H9 (cell line): ENCODE measurements around the gene CD207. TPM values are rescaled to one million over a fixed set of nuclear protein-coding genes. Genes with fewer than 3 reads are reported as not detected.
"Not testable (repeated sequence)": the region's sequence is repeated elsewhere in the genome, so short reads cannot be mapped to it uniquely, and the experiment has no call there.

Source experiments
- DNase-seq: peaks from one replicate; pipeline ENCODE4 v3.0.0-alpha.2; 2017
- H2AFZ ChIP-seq: one replicate; pipeline ENCODE4 v1.6.1; 2013; ENCODE audit warnings: mild to moderate bottlenecking, low read length, control low read depth, moderate library complexity
- H2AK5ac ChIP-seq: 2 replicates; pipeline ENCODE4 v1.6.1; 2013; ENCODE audit warnings: low read length, control low read depth, mixed read lengths; ENCODE audit not compliant: insufficient read length
- H2BK120ac ChIP-seq: one replicate; pipeline ENCODE4 v1.6.1; 2013; ENCODE audit warnings: low read depth, mild to moderate bottlenecking, low read length, control low read depth, inconsistent platforms; ENCODE audit not compliant: poor library complexity, severe bottlenecking
- H2BK12ac ChIP-seq: 2 replicates; pipeline ENCODE4 v1.6.1; 2013; ENCODE audit warnings: low read length, control low read depth, mixed read lengths, low read depth; ENCODE audit not compliant: insufficient read length
- H2BK15ac ChIP-seq: 2 replicates; pipeline ENCODE4 v1.6.1; 2013; ENCODE audit warnings: low read depth, low read length, control low read depth
- H2BK20ac ChIP-seq: one replicate; pipeline ENCODE4 v1.6.1; 2013; ENCODE audit warnings: low read depth, mild to moderate bottlenecking, low read length, control low read depth, inconsistent platforms; ENCODE audit not compliant: poor library complexity, severe bottlenecking
- H2BK5ac ChIP-seq: 2 replicates; pipeline ENCODE4 v1.6.1; 2013; ENCODE audit warnings: low read length, control low read depth, mixed read lengths; ENCODE audit not compliant: insufficient read length
- H3K14ac ChIP-seq: 2 replicates; pipeline ENCODE4 v1.6.1; 2013; ENCODE audit warnings: low read length, control low read depth; ENCODE audit not compliant: insufficient read depth
- H3K18ac ChIP-seq: 2 replicates; pipeline ENCODE4 v1.6.1; 2013; ENCODE audit warnings: low read depth, mild to moderate bottlenecking, mixed read lengths, low read length, control low read depth; ENCODE audit not compliant: insufficient read length
- H3K23ac ChIP-seq: 2 replicates; pipeline ENCODE4 v1.6.1; 2013; ENCODE audit warnings: low read length, control low read depth, mixed read lengths, low read depth; ENCODE audit not compliant: insufficient read length
- H3K23me2 ChIP-seq: 2 replicates; pipeline ENCODE4 v1.6.1; 2013; ENCODE audit warnings: low read depth, mild to moderate bottlenecking, mixed read lengths, low read length, control low read depth; ENCODE audit not compliant: insufficient read length, poor library complexity, severe bottlenecking
- H3K27ac ChIP-seq: 2 replicates; pipeline ENCODE4 v1.5.1; 2013; ENCODE audit warnings: low read length, control low read depth, mixed read lengths, low read depth; ENCODE audit not compliant: insufficient read length
- H3K27me3 ChIP-seq: 2 replicates; pipeline ENCODE4 v1.6.1; 2013; ENCODE audit warnings: low read length, control low read depth, inconsistent platforms; ENCODE audit not compliant: insufficient read depth
- H3K4ac ChIP-seq: 2 replicates; pipeline ENCODE4 v1.6.1; 2013; ENCODE audit warnings: low read depth, mild to moderate bottlenecking, control low read depth, inconsistent platforms, low read length, moderate library complexity
- H3K4me1 ChIP-seq: 2 replicates; pipeline ENCODE4 v1.6.1; 2013; ENCODE audit warnings: low read length, control low read depth, inconsistent platforms; ENCODE audit not compliant: insufficient read depth
- H3K4me2 ChIP-seq: 2 replicates; pipeline ENCODE4 v1.6.1; 2013; ENCODE audit warnings: low read length, control low read depth, mixed read lengths; ENCODE audit not compliant: insufficient read length, insufficient read depth
- H3K56ac ChIP-seq: 2 replicates; pipeline ENCODE4 v1.6.1; 2013; ENCODE audit warnings: low read depth, mild to moderate bottlenecking, mixed read lengths, low read length, control low read depth; ENCODE audit not compliant: insufficient read length
- H3K79me1 ChIP-seq: 2 replicates; pipeline ENCODE4 v1.6.1; 2013; ENCODE audit warnings: low read depth, mild to moderate bottlenecking, moderate library complexity, low read length, control low read depth, inconsistent platforms; ENCODE audit not compliant: insufficient read depth, poor library complexity, severe bottlenecking
- H3K79me2 ChIP-seq: 2 replicates; pipeline ENCODE4 v1.6.1; 2013; ENCODE audit warnings: low read length, control low read depth, inconsistent platforms; ENCODE audit not compliant: insufficient read depth
- H3K9ac ChIP-seq: 2 replicates; pipeline ENCODE4 v1.6.1; 2013; ENCODE audit warnings: low read length, control low read depth, mixed read lengths; ENCODE audit not compliant: insufficient read length; ENCODE audit errors: extremely low read depth
- H3K9me3 ChIP-seq: one replicate; pipeline ENCODE4 v1.6.1; 2013; ENCODE audit warnings: low read depth, low read length, inconsistent platforms; ENCODE audit not compliant: control insufficient read depth
- H3T11ph ChIP-seq: one replicate; pipeline ENCODE4 v1.6.1; 2013; ENCODE audit warnings: mild to moderate bottlenecking, low read length, control low read depth, inconsistent platforms
- H4K20me1 ChIP-seq: one replicate; pipeline ENCODE4 v1.6.1; 2013; ENCODE audit not compliant: control insufficient read depth, insufficient read length, insufficient read depth
- H4K5ac ChIP-seq: 2 replicates; pipeline ENCODE4 v1.6.1; 2013; ENCODE audit warnings: low read depth, mild to moderate bottlenecking, mixed read lengths, low read length, control low read depth; ENCODE audit not compliant: insufficient read length
- H4K8ac ChIP-seq: replicated peaks from 2 replicates; pipeline ENCODE4 v1.6.1; 2013; ENCODE audit warnings: low read length, control low read depth, mixed read lengths, low read depth; ENCODE audit not compliant: insufficient read length
- H4K91ac ChIP-seq: 2 replicates; pipeline ENCODE4 v1.6.1; 2013; ENCODE audit warnings: low read depth, mild to moderate bottlenecking, moderate library complexity, mixed read lengths, low read length, control low read depth; ENCODE audit not compliant: insufficient read length
- H3K27ac Mint-ChIP-seq, 3 experiments: 2 replicates in 2 of 3; 3 replicates in 1 of 3; pipeline ENCODE4 v1.8.0; 2020 to 2021; ENCODE audit warnings: mixed read lengths in 3 of 3, mild to moderate bottlenecking in 1 of 3, moderate library complexity in 1 of 3
- H3K27me3 Mint-ChIP-seq: 2 replicates; pipeline ENCODE4 v1.8.0; 2021; ENCODE audit warnings: low read depth, mild to moderate bottlenecking, moderate library complexity, mixed read lengths
- H3K36me3 Mint-ChIP-seq, 3 experiments: 2 replicates in 2 of 3; 3 replicates in 1 of 3; pipeline ENCODE4 v1.8.0; 2020 to 2021; ENCODE audit warnings: low read depth in 3 of 3, mixed read lengths in 3 of 3; ENCODE audit not compliant: insufficient read depth in 1 of 3
- H3K4me1 Mint-ChIP-seq, 2 experiments: 2 replicates each; pipeline ENCODE4 v1.8.0; 2020; ENCODE audit warnings: mixed read lengths in 2 of 2
- H3K4me3 Mint-ChIP-seq, 2 experiments: 2 replicates in 1 of 2; 3 replicates in 1 of 2; pipeline ENCODE4 v1.8.0; 2020 to 2021; ENCODE audit warnings: mild to moderate bottlenecking in 2 of 2, mixed read lengths in 2 of 2, moderate library complexity in 1 of 2
- H3K9me3 Mint-ChIP-seq, 2 experiments: 2 replicates in 1 of 2; 3 replicates in 1 of 2; pipeline ENCODE4 v1.8.0; 2020; ENCODE audit warnings: mild to moderate bottlenecking in 2 of 2, mixed read lengths in 2 of 2, moderate library complexity in 1 of 2
- WGBS: extraction: QIAGEN DNeasy Blood & Tissue Kit; methylation state at CpG from one replicate; pipeline ENCODE4 v1.1.7; 2013; ENCODE audit warnings: missing lambda C conversion rate, low lambda C conversion rate, mixed read lengths; ENCODE audit not compliant: insufficient read length; ENCODE audit errors: extremely low coverage; 5-methylcytosine and 5-hydroxymethylcytosine counted together
- total RNA-seq: library from RNA; stranded (reverse); gene quantifications from 2 replicates; pipeline ENCODE4 v1.2.1, GENCODE V29; 2021

The CD207 gene
- total RNA-seq, 1 experiment from 2014 or later = not detected

GRCh38 chr2:70876138-70876537 lies 40.5 kb upstream of the CD207 start:
- H2AK5ac ChIP-seq, H3K23ac ChIP-seq, H3K4me3 Mint-ChIP-seq, H4K5ac ChIP-seq, H3K4me2 ChIP-seq, H3K4ac ChIP-seq, H3K4me1 Mint-ChIP-seq, H3T11ph ChIP-seq, H3K27me3 ChIP-seq, H3K79me2 ChIP-seq, H3K56ac ChIP-seq, H3K23me2 ChIP-seq, H3K9me3 ChIP-seq, H3K9ac ChIP-seq, H3K27ac ChIP-seq, H2BK20ac ChIP-seq, H2BK120ac ChIP-seq, H3K18ac ChIP-seq, H2BK5ac ChIP-seq, H3K27ac Mint-ChIP-seq, H3K9me3 Mint-ChIP-seq, H2BK12ac ChIP-seq, H3K36me3 Mint-ChIP-seq, H3K4me1 ChIP-seq, H3K14ac ChIP-seq, H2AFZ ChIP-seq, H4K8ac ChIP-seq, H3K79me1 ChIP-seq, H4K20me1 ChIP-seq, DNase-seq, H2BK15ac ChIP-seq, H4K91ac ChIP-seq: not testable (repeated sequence)
- no CpG with 5 or more reads among the region's 9 CpGs for WGBS
- peaks cover 100% of the 10 kb centered on the region for H3K27me3 Mint-ChIP-seq
